IPS-15b (cell line): ENCODE data around the gene WNT2.
"Not testable (repeated sequence)": the region's sequence is repeated elsewhere in the genome, so short reads cannot be mapped to it uniquely, and the experiment has no call there.

Source experiments
- H3K27me3 ChIP-seq: one replicate; pipeline ENCODE4 v1.6.1; 2013; ENCODE audit warnings: low read length; ENCODE audit not compliant: control insufficient read depth, insufficient read depth
- H3K36me3 ChIP-seq: one replicate; pipeline ENCODE4 v1.6.1; 2013; ENCODE audit warnings: low read length; ENCODE audit not compliant: control insufficient read depth, insufficient read depth
- H3K4me1 ChIP-seq: one replicate; pipeline ENCODE4 v1.6.1; 2013; ENCODE audit warnings: mild to moderate bottlenecking, low read length; ENCODE audit not compliant: control insufficient read depth, insufficient read depth
- H3K4me3 ChIP-seq: one replicate; pipeline ENCODE4 v1.5.1; 2013; ENCODE audit warnings: low read depth, low read length
- H3K9ac ChIP-seq: one replicate; pipeline ENCODE4 v1.6.1; 2013; ENCODE audit warnings: low read depth, mild to moderate bottlenecking, low read length
- H3K9me3 ChIP-seq: one replicate; pipeline ENCODE4 v1.6.1; 2013; ENCODE audit warnings: mild to moderate bottlenecking, low read length; ENCODE audit not compliant: control insufficient read depth, insufficient read depth

WNT2 gene

GRCh38 chr7:117251687-117252086, 71.2 kb downstream of the WNT2 start:
- no peaks in the 10 kb centered on the region for H3K9me3 ChIP-seq
- no peaks in the 10 kb centered on the region for H3K36me3 ChIP-seq
- H3K4me3 ChIP-seq = no peak overlapping the region
- H3K9ac ChIP-seq = no peak overlapping the region
- H3K27me3 ChIP-seq = no peaks in the 10 kb centered on the region
- no peaks in the 10 kb centered on the region for H3K4me1 ChIP-seq

- Histone ChIP-seq H3K36me3 (no peaks in the 10 kb centered on the region), H3K4me3 (no peak overlapping the region), H3K9ac (no peak overlapping the region), H3K9me3 (no peaks in the 10 kb centered on the region), H3K4me1 (no peaks in the 10 kb centered on the region), H3K27me3 (no peaks in the 10 kb centered on the region)
Measured at GRCh38 chr7:117250801-117251200, 72.1 kb downstream of the WNT2 start.

GRCh38 chr7:117250245-117250644, 72.6 kb downstream of the WNT2 start:
- Histone ChIP-seq H3K4me1 (no peaks in the 10 kb centered on the region), H3K27me3 (no peaks in the 10 kb centered on the region), H3K9me3 (no peaks in the 10 kb centered on the region), H3K36me3 (no peaks in the 10 kb centered on the region), H3K9ac (no peak overlapping the region), H3K4me3 (no peak overlapping the region)

GRCh38 chr7:117249696-117250095, 73.2 kb downstream of the WNT2 start:
- H3K27me3 ChIP-seq = no peaks in the 10 kb centered on the region
- no peak overlapping the region for H3K4me3 ChIP-seq
- H3K9ac ChIP-seq = no peak overlapping the region
- H3K9me3 ChIP-seq = no peaks in the 10 kb centered on the region
- H3K4me1 ChIP-seq = no peaks in the 10 kb centered on the region
- no peaks in the 10 kb centered on the region for H3K36me3 ChIP-seq

GRCh38 chr7:117248829-117249228, 74.0 kb downstream of the WNT2 start:
- Histone ChIP-seq H3K36me3 (no peaks in the 10 kb centered on the region), H3K4me1 (no peaks in the 10 kb centered on the region), H3K27me3 (no peaks in the 10 kb centered on the region), H3K9me3 (no peaks in the 10 kb centered on the region), H3K9ac (no peak overlapping the region), H3K4me3 (no peak overlapping the region)

- Histone ChIP-seq H3K36me3 (no peaks in the 10 kb centered on the region), H3K9me3 (no peaks in the 10 kb centered on the region), H3K27me3 (no peaks in the 10 kb centered on the region), H3K9ac (no peak overlapping the region), H3K4me1 (no peaks in the 10 kb centered on the region), H3K4me3 (no peak overlapping the region)
Measured at GRCh38 chr7:117247809-117248208, 75.0 kb downstream of the WNT2 start.

- not testable (repeated sequence) for H3K36me3 ChIP-seq
Measured at GRCh38 chr7:117245703-117246102, 77.2 kb downstream of the WNT2 start.

GRCh38 chr7:117243390-117243789, 79.5 kb downstream of the WNT2 start:
- no peaks in the 10 kb centered on the region for H3K4me1 ChIP-seq
- H3K27me3 ChIP-seq = no peaks in the 10 kb centered on the region
- H3K4me3 ChIP-seq = no peak overlapping the region
- no peaks in the 10 kb centered on the region for H3K36me3 ChIP-seq
- no peak overlapping the region for H3K9ac ChIP-seq
- no peaks in the 10 kb centered on the region for H3K9me3 ChIP-seq

More at GRCh38 chr7:117245703-117246102, 77.2 kb downstream of the WNT2 start:
- not testable (repeated sequence) for H3K9me3 ChIP-seq, H3K27me3 ChIP-seq, H3K4me3 ChIP-seq, H3K4me1 ChIP-seq, H3K9ac ChIP-seq

GRCh38 chr7:117241088-117241487, 81.8 kb downstream of the WNT2 start:
- Histone ChIP-seq H3K36me3 (no peaks in the 10 kb centered on the region), H3K27me3 (no peaks in the 10 kb centered on the region), H3K4me3 (no peak overlapping the region), H3K9ac (no peak overlapping the region), H3K9me3 (no peaks in the 10 kb centered on the region), H3K4me1 (no peaks in the 10 kb centered on the region)

GRCh38 chr7:117238937-117239336, 83.9 kb downstream of the WNT2 start:
- Histone ChIP-seq H3K9me3 (no peaks in the 10 kb centered on the region), H3K36me3 (no peaks in the 10 kb centered on the region), H3K27me3 (no peaks in the 10 kb centered on the region), H3K4me3 (no peak overlapping the region), H3K9ac (no peak overlapping the region), H3K4me1 (no peaks in the 10 kb centered on the region)

- Histone ChIP-seq H3K4me1 (no peaks in the 10 kb centered on the region), H3K27me3 (no peaks in the 10 kb centered on the region), H3K9ac (no peak overlapping the region), H3K9me3 (no peaks in the 10 kb centered on the region), H3K4me3 (no peak overlapping the region), H3K36me3 (no peaks in the 10 kb centered on the region)
Measured at GRCh38 chr7:117238472-117238871, 84.4 kb downstream of the WNT2 start.

- Histone ChIP-seq H3K9ac (no peak overlapping the region), H3K4me1 (no peaks in the 10 kb centered on the region), H3K9me3 (no peaks in the 10 kb centered on the region), H3K4me3 (no peak overlapping the region), H3K27me3 (no peaks in the 10 kb centered on the region), H3K36me3 (no peaks in the 10 kb centered on the region)
Measured at GRCh38 chr7:117237646-117238045, 85.2 kb downstream of the WNT2 start.

GRCh38 chr7:117231047-117231359, 91.9 kb downstream of the WNT2 start:
- no peaks in the 10 kb centered on the region for H3K27me3 ChIP-seq
- no peaks in the 10 kb centered on the region for H3K9me3 ChIP-seq
- H3K4me1 ChIP-seq = peaks cover 5% of the 10 kb centered on the region
- no peaks in the 10 kb centered on the region for H3K36me3 ChIP-seq
- H3K9ac ChIP-seq = no peak overlapping the region
- H3K4me3 ChIP-seq = no peak overlapping the region
